ENCODE results near the gene CASKIN1.

The CASKIN1 gene

GRCh38 chr16:2237102-2237482 lies 40.7 kb upstream of the CASKIN1 start:
- TF ChIP-seq CTCF (IDR thresholded peaks at IDR 0.05; ENCODE audit: low read depth, low read length) = no peak
- Histone ChIP-seq H3K36me3 (peaks cover 95% of the 10 kb centered on the region), H3K27ac (no peak overlapping the region), H3K9me3 (ENCODE audit: severe bottlenecking) (no peaks in the 10 kb centered on the region), H3K4me3 (ENCODE audit: low read depth, low read length) (no peak overlapping the region), H3K27me3 (ENCODE audit: insufficient read depth, low read depth, severe bottlenecking) (no peaks in the 10 kb centered on the region)
- no peak for DNase-seq

GRCh38 chr16:2236337-2237101 lies 40.1 kb upstream of the CASKIN1 start, which contains the start of gene DNASE1L2:
DNASE1L2 (plus strand) TSS chr16:2236444; CDS start chr16:2236817, 373 bp downstream.
- no peak for DNase-seq
- peaks cover 95% of the 10 kb centered on the region for H3K36me3 ChIP-seq
- no peak for TF ChIP-seq CTCF (IDR thresholded peaks at IDR 0.05; ENCODE audit: low read depth, low read length)
- H3K27me3 ChIP-seq (ENCODE audit: insufficient read depth, low read depth, severe bottlenecking) = no peaks in the 10 kb centered on the region
- H3K27ac ChIP-seq = peak within 1 kb of the TSS; percentile 48
- no peak within 1 kb of the TSS for H3K4me3 ChIP-seq (ENCODE audit: low read depth, low read length)
- no peaks in the 10 kb centered on the region for H3K9me3 ChIP-seq (ENCODE audit: severe bottlenecking)

GRCh38 chr16:2235695-2236336 lies 39.4 kb upstream of the CASKIN1 start:
- H3K27me3 ChIP-seq (ENCODE audit: insufficient read depth, low read depth, severe bottlenecking) = no peaks in the 10 kb centered on the region
- H3K27ac ChIP-seq = peak overlapping the region; percentile 48
- H3K4me3 ChIP-seq (ENCODE audit: low read depth, low read length) = no peak overlapping the region
- peaks cover 95% of the 10 kb centered on the region for H3K36me3 ChIP-seq
- no peak for DNase-seq
- H3K9me3 ChIP-seq (ENCODE audit: severe bottlenecking) = no peaks in the 10 kb centered on the region
- no peak for TF ChIP-seq CTCF (IDR thresholded peaks at IDR 0.05; ENCODE audit: low read depth, low read length)

- Histone ChIP-seq H3K27ac (peak overlapping the region; percentile 48), H3K9me3 (ENCODE audit: severe bottlenecking) (no peaks in the 10 kb centered on the region), H3K27me3 (ENCODE audit: insufficient read depth, low read depth, severe bottlenecking) (no peaks in the 10 kb centered on the region), H3K4me3 (ENCODE audit: low read depth, low read length) (no peak overlapping the region), H3K36me3 (peaks cover 94% of the 10 kb centered on the region)
- DNase-seq = no peak
- no peak for TF ChIP-seq CTCF (IDR thresholded peaks at IDR 0.05; ENCODE audit: low read depth, low read length)
Measured at GRCh38 chr16:2235234-2235651, 38.8 kb upstream of the CASKIN1 start.

GRCh38 chr16:2234813-2235170 lies 38.4 kb upstream of the CASKIN1 start:
- Histone ChIP-seq H3K27me3 (ENCODE audit: insufficient read depth, low read depth, severe bottlenecking) (no peaks in the 10 kb centered on the region), H3K9me3 (ENCODE audit: severe bottlenecking) (no peaks in the 10 kb centered on the region), H3K36me3 (peaks cover 93% of the 10 kb centered on the region), H3K27ac (no peak overlapping the region), H3K4me3 (ENCODE audit: low read depth, low read length) (no peak overlapping the region)
- no peak for DNase-seq
- no peak for TF ChIP-seq CTCF (IDR thresholded peaks at IDR 0.05; ENCODE audit: low read depth, low read length)
